ENCODE measurements around the gene FRY.

FRY gene

DNA sequence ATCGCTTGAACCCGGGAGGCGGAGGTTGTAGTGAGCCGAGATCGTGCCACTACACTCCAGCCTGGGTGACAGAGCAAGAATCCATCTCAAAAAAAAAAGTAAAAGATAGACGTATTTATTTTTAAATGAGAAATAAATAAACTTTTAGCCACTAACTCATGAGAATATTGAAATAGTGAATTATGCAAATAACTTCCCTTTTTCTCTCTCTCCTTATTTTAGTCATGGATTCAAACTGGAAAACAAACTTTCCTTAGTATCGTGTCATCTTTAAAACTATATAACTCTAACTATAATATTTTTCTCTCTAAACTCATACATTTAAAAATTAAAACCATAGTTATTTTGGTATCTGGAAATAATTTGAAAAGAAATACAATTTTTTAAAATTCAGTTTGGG, 96.1 kb downstream of the FRY start:
- no peak for DNase-seq (ENCODE audit: low read depth in 2 of 2)

DNA sequence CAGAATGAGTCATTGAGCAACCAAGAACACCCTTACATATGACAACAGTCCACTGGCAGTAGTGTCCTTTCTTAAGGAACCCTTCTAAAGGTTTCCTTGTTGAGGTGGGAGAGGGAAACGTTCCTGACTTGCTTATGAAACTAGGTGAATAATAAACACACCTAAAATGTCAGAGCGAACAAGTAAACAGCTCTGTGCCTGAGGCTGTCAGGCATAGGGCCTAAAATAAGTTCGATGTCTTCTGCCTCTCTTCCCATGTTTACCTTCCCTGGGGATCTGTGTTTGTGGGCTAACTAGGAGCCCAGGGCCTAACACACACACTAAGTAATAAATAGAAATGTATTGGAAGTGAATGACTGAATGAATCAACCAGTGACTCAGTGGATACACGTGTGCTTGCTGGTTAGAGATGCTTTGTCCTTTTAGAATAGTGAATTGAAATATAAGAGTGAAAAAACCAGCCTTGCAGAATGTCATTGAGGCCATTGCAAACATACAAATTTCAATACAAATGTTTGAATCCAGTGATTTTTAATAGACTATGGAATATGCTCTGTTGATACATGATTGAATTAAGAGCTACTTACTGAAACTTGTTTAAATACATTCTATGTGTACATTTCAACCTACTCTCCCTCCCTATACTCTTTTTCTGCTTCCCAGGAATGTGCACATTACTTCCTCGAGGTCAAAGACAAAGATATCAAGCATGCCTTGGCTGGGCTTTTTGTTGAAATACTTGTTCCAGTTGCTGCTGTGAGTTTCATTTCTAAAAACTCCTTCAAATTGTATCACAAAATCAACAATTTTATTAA, 102.9 kb downstream of the FRY start:
- no peak for DNase-seq (ENCODE audit: low read depth in 2 of 2)

DNA sequence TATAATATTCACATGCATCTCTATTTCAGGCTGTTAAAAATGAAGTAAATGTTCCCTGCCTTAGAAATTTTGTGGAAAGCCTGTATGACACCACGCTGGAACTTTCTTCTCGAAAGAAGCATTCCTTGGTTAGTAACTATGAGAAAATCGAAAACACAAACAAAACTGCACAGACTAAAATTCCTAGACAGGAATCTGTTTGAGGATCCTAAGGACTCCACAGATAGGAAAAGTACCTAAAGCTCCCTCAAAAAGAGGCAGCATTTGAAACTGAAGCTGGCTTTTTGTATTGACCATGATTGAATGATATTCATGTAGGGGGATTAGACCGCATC, 103.4 kb downstream of the FRY start:
- no peak for DNase-seq (ENCODE audit: low read depth in 2 of 2)

DNA sequence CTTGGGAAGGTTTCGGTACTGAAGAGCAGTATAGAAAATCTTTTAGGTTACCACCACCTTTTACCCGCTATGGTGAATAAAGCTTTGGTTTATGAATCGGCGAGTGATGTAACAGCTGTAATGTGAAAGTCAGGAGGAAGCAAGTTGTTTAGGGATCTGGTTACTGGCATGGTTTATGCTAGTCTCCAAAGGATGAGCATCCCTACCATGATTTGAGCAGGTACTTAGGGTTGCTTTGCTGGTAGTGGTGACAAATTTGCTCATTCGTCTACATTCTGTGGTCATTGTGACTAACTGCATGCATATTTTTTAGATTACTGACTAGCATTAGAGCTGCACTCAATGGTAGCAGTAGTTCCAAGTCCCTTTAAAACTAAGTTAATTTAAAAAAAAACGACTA, 104.1 kb downstream of the FRY start:
- no peak for DNase-seq (ENCODE audit: low read depth in 2 of 2)

DNA sequence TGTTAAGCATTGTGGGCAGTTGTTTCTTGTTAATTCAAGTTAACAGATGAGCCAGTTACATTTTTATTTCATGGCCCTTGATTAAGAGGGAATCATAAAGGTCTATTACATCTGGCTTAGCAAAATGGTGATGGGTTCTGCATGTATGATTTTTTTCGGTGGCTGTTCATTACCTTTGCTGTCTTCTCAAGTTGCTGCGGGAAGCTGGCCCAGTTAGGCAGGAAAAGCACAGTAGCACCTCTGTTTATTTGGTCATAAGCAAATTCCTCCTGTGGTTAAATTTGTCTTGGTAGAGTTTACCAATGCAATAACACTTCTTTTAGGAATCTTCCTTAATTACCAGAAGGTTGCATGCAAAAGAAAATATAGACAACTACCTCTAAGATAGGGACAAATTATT, 104.5 kb downstream of the FRY start:
- no peak for DNase-seq (ENCODE audit: low read depth in 2 of 2)

DNA sequence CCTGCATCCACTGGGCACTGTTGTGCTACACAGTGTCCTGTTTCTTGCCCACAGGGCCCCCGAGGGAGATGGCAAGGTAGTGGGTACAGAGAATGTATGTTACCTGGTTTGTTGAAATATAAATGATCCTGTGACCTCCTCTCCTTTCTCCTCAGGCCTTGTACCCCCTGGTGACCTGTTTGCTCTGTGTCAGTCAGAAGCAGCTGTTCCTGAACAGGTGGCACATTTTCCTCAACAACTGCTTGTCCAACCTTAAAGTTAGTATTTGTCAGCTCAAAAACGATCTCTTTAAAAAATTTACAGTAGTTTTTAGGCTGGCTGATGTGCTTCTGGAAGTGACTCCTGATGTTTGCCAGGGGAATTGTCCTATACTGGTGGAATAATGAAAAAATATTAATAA, 105.1 kb downstream of the FRY start:
- no peak for DNase-seq (ENCODE audit: low read depth in 2 of 2)

DNA sequence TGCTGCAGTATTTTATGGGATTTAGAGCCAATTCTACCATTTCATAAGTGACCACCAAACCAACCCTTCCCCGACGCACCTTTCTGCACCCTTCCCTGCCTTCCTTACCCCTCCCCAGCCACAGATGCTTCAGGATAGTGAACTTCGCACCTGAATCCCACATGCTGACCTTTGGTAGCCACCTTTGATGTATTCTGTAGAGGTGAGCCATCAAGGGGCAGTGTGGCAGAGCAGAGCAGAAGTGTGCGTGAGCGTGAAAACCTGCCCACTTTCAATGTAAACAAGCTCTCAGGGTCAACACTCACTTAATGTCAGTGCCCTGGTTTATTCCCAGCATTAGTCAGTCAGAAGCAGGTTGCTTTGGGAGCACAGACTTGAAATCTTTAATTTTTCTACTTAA, 107.7 kb downstream of the FRY start:
- DNase-seq (ENCODE audit: low read depth in 2 of 2) = no peak

DNA sequence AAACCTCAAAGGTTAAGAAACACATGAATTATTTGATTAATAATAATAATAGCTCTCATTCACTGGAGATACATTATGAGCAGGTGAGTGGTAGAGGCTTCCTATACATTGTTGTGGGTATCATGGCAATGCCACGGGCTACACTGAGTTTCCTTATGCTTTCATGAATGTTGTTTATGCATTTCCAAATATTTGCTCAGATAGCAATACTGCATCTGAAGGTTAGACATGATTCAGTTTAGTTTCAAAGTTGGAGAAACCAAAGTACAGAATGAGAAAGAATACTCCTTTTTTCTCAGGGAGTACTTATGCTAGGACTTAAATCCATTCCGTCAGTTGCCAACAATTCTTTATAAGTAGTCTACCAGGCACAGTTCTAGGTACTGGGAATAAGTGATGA, 108.5 kb downstream of the FRY start:
- no peak for DNase-seq (ENCODE audit: low read depth in 2 of 2)

DNA sequence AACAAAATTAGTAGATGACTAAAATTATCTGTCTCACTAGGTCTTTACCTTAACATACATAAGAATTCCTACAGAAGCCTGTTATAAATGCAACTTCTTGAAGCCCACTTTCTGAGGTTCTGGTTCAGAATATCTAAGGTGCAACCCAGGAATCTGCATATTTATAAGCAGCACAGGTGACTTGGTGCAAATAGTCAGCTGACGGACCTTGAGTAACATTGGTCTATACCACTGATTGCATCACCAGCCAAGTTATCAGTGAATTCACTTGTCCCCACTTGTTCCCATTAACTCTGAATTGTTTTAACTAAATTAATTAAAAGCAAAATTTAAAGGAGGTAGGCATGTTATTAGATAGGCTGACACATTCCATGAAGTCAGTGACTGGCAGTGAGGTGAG, 109.9 kb downstream of the FRY start:
- no peak for DNase-seq (ENCODE audit: low read depth in 2 of 2)

DNA sequence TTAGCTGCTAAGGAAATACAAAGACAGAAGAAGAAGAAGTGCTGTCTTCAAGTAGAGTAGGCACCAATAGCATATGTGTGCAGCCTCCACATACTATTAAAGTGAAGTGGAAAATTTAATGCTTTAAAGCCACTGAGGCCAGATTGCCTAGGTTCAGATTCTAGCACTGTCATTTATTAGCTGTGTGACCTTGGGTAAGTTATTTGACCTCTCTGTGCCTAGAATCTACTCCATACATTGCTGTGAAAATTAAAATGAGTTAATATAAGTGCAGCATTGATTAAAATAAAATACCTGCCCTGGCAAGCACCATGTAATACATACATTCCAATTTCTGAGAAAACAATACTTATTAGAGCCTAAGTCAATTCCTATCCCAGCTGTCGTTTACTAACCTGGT, 110.5 kb downstream of the FRY start:
- no peak for DNase-seq (ENCODE audit: low read depth in 2 of 2)

DNA sequence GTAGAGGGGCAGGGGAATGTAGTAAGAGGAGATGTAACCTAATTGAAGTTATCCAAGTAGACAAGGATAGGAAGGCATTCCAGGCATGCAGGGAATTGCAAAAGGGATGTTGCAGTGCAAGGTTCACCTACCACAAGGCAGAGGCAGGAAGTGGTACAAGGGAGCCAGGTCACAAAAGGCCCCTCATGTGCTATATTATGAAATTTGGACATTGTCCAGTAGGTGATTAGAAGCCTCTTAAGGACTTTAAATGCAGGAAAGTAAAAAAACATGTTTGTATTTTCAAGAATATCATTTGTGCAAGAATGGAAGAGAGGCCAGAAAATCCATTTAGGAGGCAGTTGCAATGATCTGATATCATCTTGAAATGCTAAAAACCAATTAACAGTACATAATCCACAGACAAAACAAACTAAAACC, 111.4 kb downstream of the FRY start:
- no peak for DNase-seq (ENCODE audit: low read depth in 2 of 2)

DNA sequence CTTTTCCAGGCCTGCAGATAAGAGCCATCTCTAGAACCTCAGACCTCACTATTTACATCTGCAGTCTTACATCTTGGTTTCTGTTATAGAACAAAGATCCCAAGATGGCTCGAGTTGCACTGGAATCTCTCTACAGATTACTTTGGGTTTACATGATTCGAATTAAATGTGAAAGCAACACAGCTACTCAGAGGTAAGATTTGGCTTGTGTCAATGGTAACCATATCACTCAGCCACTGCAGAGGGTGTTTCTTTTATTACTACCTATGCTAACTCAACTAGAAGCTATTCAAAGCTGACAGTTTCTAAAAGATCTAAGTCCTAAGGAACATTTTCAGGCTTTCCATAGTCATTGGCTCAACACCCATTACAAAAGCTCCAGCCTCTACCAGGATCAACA, 115.6 kb downstream of the FRY start:
- DNase-seq (ENCODE audit: low read depth in 2 of 2) = no peak

DNA sequence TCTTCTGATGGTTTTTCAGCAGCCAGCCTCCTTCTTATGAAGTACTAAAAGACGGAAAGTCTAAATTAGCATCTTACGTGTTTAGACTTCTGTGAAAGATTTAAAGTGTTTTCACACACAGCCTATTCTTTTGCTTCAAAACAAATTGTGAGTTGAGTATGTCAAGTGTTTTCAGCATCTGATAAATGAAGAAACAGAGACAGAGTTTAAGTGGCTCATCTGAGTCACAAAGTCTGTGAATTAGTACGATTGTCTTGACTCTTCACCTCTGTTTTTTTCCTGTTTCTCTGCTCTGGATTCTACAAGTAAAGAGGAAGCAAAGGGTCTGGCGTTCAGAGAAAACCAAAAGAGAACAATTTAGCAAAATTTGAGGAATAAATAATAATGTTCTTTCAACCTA, 116.4 kb downstream of the FRY start:
- no peak for DNase-seq (ENCODE audit: low read depth in 2 of 2)

DNA sequence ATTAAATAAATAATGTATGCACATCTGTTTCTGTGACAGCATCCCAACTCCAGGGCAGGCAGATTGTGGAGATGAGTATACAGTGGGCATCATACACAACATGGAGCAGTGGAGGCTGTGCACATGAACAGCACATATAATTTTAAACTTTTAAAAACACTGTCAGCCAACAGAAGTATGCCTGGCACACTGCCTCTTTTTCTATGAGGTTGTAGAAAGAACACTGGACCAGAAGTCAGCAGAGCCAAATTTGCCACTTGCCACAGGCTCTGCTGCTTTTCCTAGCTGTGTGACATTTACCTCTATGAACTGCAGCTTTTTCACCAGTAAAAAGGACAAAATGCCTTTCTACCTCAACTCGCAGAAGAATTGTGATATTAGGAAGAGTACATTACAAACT, 118.7 kb downstream of the FRY start:
- no peak for DNase-seq (ENCODE audit: low read depth in 2 of 2)

DNA sequence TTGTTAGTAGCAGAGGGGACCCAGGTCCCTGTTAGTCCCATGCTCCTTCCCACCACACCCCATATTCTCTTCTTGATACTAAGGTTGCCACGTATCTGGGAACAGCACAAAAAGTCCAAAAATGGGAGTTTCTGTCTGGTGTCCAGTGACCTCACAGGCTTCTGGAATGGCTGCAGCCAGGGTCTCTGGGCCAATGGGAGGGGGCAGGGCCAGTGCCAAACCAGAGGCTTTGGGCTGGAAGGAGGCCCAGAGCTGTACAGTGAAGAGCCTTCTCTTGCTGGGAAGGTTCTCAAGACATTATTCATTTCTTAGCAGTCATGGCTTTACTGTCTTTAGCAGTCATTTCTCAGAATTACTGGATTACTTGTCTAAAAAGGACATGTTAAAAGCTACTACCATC, 119.2 kb downstream of the FRY start:
- DNase-seq (ENCODE audit: low read depth in 2 of 2) = peak; percentile 23 to 38

DNA sequence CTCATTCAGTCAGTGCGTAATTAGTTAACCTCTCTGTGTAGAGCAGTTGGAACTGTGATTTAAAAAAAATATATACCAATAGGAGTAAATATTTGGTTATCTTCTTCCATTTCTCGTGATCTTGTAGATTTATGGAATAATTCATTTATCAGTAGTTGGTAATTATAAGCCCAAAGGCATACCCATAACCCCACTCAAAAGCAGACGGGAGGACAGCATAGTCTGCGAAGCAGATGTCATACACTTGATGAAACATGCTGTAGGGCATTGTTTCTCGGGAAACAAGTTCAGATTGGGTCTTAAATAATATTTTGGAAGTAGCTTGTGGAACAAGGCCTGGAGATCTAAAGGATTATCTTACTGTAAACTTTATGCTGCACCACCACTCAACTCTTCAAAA, 119.7 kb downstream of the FRY start:
- DNase-seq (ENCODE audit: low read depth in 2 of 2) = no peak

DNA sequence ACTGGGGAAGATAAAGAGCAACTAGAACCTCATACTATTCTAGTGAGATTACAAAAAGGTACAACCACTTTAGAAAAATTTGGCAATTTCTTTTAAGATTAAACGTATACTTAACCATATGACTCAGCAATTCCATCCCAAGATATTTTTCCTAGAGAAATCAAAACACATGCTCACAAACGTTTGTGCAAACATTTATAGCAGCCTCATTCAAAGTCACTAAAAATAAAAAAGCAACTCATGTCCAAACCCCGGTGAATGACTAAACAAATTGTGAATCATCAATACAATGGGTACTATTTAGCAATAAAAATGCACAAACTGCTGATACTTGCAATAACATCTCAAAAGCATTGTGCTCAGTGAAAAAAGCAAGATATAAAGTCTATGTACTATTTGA, 121.5 kb downstream of the FRY start:
- DNase-seq (ENCODE audit: low read depth in 2 of 2) = peak; percentile 19 to 44

DNA sequence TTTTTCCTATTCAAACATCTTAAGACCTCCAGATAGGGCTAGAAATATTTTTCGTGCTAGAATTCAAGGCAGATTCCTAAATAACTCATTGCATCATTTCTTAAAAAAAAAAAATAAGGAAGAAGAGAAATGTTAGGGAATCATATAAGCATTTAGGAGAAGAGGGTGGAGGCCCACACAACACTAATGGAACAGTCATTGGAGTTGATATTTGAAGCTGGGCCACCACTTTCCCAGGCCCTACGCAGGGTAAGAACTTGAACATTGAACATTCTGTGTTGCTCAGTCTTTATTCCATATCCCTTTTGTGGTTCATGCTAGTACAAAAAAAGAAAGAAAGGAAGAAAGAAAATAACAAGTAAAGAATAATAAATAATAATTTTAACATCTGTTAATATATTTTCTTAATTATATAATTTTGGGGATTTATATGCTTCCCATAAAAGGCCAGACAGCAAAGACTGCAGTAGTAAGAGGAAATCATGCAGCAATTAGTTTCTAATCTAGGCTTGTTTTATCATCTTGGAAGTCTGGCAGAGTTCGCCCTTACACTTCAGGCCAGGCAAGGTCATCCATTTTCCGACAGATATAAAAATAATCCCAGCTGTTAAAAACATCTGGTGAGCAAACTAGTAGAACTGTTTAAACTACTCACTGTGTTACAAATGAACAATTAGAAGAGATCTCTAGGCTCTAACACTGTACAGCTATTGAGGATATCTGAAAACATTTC, 127.7 kb downstream of the FRY start:
- no peak for DNase-seq (ENCODE audit: low read depth in 2 of 2)

DNA sequence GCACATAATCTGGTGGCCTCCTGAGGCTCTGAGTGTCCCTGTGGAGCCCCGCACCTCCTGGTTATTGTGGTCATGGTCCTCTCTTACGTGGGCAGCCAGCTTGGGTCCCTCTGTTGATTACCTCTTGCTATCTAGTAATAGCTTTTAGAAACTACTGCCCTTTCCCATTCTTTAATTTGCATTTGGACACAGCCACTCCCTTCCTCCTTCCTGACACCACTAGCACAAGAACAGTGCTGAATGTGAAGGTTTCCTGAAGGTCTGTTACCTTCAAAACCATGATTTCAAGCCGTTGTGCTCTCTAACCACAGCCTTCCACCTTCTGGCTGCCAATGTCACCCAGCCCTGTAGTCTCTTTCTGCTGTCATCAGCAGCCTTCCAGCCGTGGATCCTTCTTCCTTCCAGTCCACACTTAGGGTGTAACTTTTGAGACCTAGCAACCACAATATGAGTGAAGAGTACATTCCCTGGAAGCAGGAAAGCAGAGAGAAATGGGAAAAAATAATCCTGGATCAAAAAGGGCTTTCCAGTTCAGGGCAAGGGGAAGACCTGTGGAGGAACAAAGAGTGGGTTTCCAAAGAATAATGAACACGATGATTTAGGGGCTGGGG, 130.9 kb downstream of the FRY start:
- DNase-seq (ENCODE audit: low read depth in 2 of 2) = no peak

DNA sequence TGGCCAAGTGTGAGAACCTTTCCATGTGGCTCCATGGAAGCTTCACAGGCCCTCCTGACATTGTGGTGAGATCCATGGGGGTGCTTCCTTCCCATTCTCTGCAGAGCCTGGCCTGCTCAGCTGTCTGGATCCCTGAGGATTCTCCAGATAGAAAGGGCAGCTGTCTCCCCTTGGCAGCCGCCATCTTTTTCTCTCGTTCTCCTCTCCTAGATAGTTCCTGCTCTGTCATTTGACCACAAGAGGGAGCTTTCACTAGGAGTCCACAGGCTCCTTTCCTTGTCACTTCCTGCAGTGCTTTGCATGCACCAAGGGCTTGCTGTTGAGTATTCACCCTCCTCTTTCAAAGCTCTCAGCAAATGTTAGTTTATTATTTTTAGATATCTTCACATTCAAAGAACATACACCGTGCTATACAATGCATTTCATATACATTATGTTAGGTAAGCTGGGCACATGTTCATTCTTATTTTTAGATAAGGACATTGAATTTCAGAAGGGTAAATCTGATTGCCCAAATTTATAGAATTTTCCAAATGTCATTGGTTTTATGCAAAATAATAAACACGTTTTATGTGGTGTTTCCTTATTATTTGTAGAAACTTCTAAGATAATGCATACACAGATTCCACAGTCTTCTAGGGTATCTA, 133.2 kb downstream of the FRY start:
- peak; percentile 33 to 50 for DNase-seq (ENCODE audit: low read depth in 2 of 2)

DNA sequence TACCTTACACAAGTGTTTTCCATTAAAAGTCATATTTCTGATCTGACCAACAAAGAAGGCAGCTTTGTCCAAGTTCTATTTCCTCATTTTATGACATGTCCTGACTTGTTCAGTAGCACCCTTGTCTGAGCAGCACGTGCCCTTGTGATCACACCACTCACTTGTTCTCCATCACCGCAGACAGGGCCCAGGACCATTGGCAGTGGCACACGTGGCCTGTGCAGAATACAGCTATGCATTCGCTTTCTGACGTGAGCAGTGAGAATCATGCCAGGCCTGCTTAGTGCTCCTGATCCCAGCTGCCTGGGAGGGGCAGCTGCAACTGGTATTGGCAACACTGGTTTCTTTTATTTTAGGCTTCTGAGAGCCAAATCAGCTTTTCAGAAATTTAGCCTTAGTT, 134.2 kb downstream of the FRY start:
- no peak for DNase-seq (ENCODE audit: low read depth in 2 of 2)

DNA sequence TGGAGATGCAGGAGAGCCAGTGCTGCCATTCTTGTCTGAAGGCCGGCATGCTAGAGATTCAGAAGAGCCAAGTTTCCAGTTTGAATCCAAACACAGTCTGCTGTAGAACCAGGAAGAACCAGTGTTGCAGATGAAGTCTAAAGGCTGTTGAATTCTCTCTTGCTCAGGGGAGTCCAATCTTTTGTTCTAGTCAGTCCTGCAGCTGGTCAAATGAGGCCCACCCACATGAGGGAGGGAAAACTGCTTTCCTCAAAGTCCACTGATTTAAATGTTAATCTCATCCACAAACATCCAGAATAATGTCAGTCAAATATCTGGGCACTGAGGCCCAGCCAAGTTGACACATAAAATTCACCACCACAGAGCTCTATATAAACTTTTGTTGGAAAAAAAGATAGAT, 136.6 kb downstream of the FRY start:
- DNase-seq (ENCODE audit: low read depth in 2 of 2) = no peak

DNA sequence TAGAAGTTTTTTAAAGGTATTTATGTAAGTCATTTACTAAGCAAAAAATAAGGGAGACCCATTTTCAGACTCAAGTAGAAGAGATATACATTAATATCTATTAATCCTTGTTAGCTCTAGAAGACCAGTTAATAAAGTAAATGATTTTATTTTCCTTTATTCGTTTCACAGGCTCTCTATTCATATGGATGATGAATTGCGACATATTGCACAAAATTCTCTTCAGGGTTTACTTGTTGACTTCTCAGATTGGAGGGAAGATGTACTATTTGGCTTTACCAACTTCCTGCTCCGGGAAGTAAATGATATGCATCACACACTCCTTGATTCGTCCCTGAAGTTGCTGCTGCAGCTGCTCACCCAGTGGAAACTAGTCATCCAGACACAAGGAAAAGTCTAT, 139.3 kb downstream of the FRY start:
- no peak for DNase-seq (ENCODE audit: low read depth in 2 of 2)

Measured in fibroblast of skin of left biceps (primary cell).